ENCODE measurements around the gene ZACN.

The ZACN gene

GRCh38 chr17:76103274-76104139 is 24.5 kb downstream of the ZACN start, which contains the start of gene EXOC7:
TSS of gene EXOC7 (minus strand) at chr17:76103787. CDS start at chr17:76103692, 95 bp downstream.
- DNase-seq (ENCODE audit: low spot score), result peak; percentile 87

GRCh38 chr17:76104140-76104895 is 25.3 kb downstream of the ZACN start:
- DNase-seq (ENCODE audit: low spot score), result no peak

GRCh38 chr17:76104896-76105231 is 25.9 kb downstream of the ZACN start:
- no peak for DNase-seq (ENCODE audit: low spot score)

- DNase-seq (ENCODE audit: low spot score), result no peak
These were observed 27.7 kb downstream of the ZACN start for GRCh38 chr17:76106703-76107102.

GRCh38 chr17:76107509-76107908 is 28.5 kb downstream of the ZACN start:
- no peak for DNase-seq (ENCODE audit: low spot score)

- no peak for DNase-seq (ENCODE audit: low spot score)
These were observed 33.0 kb downstream of the ZACN start for GRCh38 chr17:76111956-76112355.

GRCh38 chr17:76115138-76115754 is 36.3 kb downstream of the ZACN start:
- no peak for DNase-seq (ENCODE audit: low spot score)

GRCh38 chr17:76119409-76120371 is 40.7 kb downstream of the ZACN start:
- no peak for DNase-seq (ENCODE audit: low spot score)

- no peak for DNase-seq (ENCODE audit: low spot score)
These were observed 41.7 kb downstream of the ZACN start for GRCh38 chr17:76120658-76121008.

GRCh38 chr17:76121932-76122430 is 43.0 kb downstream of the ZACN start:
- peak; percentile 6 for DNase-seq (ENCODE audit: low spot score)

GRCh38 chr17:76122431-76123190 is 43.6 kb downstream of the ZACN start:
- peak; percentile 6 for DNase-seq (ENCODE audit: low spot score)

GRCh38 chr17:76123191-76123499 is 44.2 kb downstream of the ZACN start:
- DNase-seq (ENCODE audit: low spot score), result no peak

- peak; percentile 7 for DNase-seq (ENCODE audit: low spot score)
These were observed 45.0 kb downstream of the ZACN start for GRCh38 chr17:76123749-76124581.

GRCh38 chr17:76124582-76125390 is 45.8 kb downstream of the ZACN start:
- DNase-seq (ENCODE audit: low spot score), result no peak

GRCh38 chr17:76125391-76125675 is 46.4 kb downstream of the ZACN start:
- DNase-seq (ENCODE audit: low spot score), result no peak

- DNase-seq (ENCODE audit: low spot score), result no peak
These were observed 46.9 kb downstream of the ZACN start for GRCh38 chr17:76125922-76126321.

- peak; percentile 4 for DNase-seq (ENCODE audit: low spot score)
These were observed 51.5 kb downstream of the ZACN start for GRCh38 chr17:76130473-76130872.

GRCh38 chr17:76131051-76131691 is 52.2 kb downstream of the ZACN start:
- DNase-seq (ENCODE audit: low spot score), result peak; percentile 5

All from HuH-7.5 (cell line).